Suppressor macrophage treated with lipopolysaccharide for 1 hour (primary cell): ENCODE measurements around the gene SH3PXD2B.
"Not testable (repeated sequence)": the region's sequence is repeated elsewhere in the genome, so short reads cannot be mapped to it uniquely, and the experiment has no call there.

Experiments
- DNase-seq, 3 donors: peaks; one replicate each; pipeline ENCODE4 v3.0.0-alpha.2; 2020 to 2022

SH3PXD2B gene

GRCh38 chr5:172334641-172335040, 119.7 kb downstream of the SH3PXD2B start:
- DNase-seq: no peak

DNA sequence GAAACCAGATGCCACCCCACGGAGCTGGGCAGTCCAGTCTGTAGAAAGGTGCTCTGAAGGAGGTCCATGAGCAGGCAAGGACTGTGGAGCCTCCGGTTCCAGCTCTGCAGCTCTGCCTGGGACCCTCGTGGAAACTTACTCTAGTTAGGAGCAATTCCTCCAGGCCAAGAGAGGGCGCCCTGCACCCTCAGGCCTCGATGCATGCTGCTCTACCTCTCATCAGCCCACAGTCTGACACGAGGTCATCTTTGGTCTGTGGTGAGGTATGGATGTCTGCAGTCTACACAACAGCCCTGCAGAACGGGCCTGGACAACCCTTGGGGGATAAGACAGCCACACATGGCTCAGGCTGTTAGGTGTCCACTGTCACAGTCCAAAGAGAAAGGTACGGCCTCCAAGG, 120.1 kb downstream of the SH3PXD2B start:
- DNase-seq: peak; percentile 32 to 33 (median 32)

DNA sequence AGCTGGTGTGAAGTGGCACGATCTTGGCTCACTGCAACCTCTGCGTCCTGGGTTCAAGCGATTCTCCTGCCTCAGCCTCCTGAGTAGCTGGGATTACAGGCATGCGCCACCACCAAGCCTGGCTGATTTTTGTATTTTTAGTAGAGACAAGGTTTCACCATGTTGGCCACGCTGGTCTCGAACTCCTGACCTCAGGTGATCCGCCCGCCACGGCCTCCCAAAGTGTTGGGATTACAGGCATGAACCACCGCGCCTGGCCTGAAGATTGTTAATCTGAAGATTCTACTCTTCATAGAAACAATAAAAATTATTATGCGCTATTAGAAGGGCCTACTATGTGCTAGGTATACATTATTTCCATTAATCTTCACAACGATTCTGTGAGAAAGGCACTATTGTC, 127.4 kb downstream of the SH3PXD2B start:
- DNase-seq: not testable (repeated sequence)

DNA sequence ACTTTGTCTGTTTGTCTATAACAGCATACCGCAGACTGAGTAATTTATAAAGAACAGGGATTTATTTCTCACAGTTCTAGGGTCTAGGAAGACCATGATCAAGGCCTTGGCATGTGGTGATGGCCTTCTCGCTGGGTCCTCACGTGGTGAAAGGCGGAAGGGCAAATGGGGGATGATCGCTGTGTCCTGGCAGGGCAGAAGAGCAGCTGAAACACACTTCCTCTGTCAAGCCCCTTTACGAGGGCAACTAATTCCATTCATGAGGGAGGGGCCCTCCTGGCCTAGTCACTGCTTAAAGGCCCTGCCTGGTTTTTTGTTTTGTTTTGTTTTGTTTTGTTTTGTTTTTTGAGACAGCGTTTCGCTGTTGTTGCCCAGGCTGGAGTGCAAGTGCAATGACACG, 128.9 kb downstream of the SH3PXD2B start:
- no peak for DNase-seq

- DNase-seq: peak in 1 of 3 donors; percentile 7
Observed at GRCh38 chr5:172322028-172322965, 132.0 kb downstream of the SH3PXD2B start.

DNA sequence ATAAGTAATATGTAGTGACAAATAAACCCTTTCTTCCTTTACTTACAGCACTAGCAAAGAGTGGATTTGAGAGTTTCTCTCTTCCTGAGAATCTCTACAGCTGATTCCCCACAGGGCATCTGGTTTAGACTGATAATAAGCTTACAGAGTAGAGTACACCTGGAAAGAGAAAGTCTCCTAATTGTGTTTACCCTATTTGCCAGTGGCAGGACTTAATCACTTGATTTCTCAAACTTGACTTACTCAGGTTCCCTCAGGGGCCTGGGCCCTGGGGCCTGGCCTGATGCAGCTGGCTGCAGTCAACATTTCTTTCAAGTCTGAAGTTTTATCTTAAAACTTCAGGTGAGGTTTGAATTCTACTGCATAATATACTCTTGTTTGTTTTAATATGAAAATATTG, 132.7 kb downstream of the SH3PXD2B start:
- peak in 1 of 3 donors; percentile 8 for DNase-seq

DNA sequence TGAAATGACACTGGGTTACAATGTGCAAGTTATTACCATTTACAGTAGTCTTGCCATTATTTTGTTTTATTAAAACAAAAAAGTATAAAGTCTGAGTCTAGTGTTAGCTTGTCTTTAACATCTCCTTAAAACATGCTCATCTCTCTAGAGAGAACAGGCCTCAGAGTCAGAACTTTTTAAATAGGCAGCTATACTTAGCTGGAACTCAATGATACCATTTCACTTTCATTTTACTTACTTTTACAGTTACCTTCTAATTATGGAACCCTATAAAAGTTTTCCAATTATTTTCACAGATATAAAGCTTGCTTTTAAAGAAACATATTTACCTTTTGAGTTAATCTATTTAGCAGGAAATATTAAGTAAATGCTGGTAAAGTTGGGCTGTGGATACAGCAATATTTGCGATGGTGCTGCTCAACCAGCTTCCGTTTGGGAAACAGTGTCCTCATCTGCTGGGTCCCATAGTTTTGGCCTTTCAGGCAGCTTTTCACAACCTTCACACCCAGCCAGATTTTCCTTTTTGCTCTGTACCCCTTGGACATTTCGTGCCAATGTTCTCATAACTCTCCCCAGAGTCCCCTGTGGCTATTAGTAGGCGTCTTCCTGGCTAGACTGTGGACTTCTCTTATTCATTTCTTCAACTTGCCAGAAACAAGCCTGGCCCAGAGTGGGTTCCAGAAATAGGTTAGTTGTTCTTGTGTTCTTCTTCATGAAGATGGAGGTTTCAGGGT, 134.4 kb downstream of the SH3PXD2B start:
- DNase-seq: peak in 1 of 3 donors; percentile 17

- DNase-seq: peak in 1 of 3 donors; percentile 16
Observed at GRCh38 chr5:172315587-172316493, 138.5 kb downstream of the SH3PXD2B start.

GRCh38 chr5:172313915-172314314, 140.4 kb downstream of the SH3PXD2B start:
- peak; percentile 56 to 78 (median 60) for DNase-seq

GRCh38 chr5:172312286-172312685, 142.0 kb downstream of the SH3PXD2B start:
- DNase-seq: no peak

DNA sequence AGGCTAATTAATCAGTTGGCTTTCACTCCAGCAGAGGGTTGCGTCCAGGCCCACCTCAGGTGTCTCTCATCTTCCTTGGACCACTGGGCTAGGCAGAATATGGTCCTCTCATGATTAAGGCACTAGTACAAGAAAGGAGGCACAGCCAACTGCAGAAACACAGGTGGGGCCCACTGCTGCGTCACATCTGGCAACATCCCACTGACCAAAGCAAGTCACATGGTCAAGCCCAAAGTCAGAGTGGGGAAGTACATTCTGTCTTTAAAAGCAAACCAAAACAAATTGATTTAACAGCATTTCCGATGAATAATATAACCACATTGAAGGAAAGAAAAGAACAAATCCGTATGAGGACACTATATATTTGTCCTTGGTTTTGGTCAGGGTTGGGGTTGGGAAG, 142.7 kb downstream of the SH3PXD2B start:
- peak in 1 of 3 donors; percentile 26 for DNase-seq

DNA sequence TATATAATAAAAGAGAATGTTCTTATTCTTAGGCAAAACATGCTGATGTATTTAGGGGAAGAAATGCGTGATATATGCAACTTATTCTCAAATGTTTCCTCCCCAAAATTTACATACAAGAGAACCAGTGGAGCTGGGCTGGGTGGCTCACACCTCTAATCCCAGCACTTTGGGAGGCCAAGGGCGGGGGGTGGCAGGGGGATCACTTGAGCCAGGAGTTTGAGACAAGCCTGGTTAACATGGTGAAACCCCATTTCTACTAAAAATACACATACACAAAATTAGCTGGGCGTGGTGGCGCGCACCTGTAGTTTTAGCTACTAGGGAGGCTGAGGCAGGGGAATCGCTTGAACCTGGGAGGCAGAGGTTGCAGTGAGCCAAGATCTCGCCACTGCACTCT, 143.3 kb downstream of the SH3PXD2B start:
- no peak for DNase-seq

DNA sequence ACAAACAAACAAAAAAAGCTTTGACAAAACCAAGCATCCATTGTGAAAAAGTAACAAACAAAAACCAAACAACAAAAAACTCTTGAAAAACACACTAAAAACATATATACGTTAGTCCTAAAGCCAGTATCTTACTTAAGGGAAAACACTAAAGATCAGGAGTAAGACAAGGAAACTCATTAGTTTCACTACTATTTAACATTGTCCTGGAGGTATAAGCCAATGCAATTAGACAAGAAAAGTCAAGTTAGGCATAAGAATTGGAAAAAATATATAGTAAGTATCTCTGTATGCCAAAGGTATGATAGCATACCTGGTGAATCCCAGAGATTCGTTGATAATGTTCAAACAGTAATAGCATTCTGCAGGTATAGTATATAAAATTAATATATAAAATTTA, 148.9 kb downstream of the SH3PXD2B start:
- DNase-seq: peak in 1 of 3 donors; percentile 9

- DNase-seq: peak in 2 of 3 donors; percentile 44 to 47
Observed at GRCh38 chr5:172303572-172304335, 150.6 kb downstream of the SH3PXD2B start.

DNA sequence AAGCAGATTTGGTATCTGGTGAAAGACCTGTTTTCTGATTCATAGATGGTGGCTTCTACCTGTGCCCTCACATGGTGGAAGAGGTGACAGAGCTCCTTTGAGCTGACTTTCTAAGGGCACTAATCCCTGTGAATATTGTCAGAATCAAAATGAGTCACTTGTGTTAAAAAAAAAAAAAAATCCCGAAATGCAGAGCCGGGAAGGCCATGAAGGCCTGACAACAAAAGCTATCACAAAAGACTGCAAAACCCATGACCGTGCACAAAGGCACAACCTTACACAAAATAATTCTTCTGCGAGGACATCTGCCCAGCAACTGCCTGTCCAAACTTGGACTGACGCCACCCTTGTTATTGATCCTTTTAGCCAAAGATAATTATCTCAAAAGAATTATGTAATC, 151.2 kb downstream of the SH3PXD2B start:
- DNase-seq: peak in 1 of 3 donors; percentile 18

DNA sequence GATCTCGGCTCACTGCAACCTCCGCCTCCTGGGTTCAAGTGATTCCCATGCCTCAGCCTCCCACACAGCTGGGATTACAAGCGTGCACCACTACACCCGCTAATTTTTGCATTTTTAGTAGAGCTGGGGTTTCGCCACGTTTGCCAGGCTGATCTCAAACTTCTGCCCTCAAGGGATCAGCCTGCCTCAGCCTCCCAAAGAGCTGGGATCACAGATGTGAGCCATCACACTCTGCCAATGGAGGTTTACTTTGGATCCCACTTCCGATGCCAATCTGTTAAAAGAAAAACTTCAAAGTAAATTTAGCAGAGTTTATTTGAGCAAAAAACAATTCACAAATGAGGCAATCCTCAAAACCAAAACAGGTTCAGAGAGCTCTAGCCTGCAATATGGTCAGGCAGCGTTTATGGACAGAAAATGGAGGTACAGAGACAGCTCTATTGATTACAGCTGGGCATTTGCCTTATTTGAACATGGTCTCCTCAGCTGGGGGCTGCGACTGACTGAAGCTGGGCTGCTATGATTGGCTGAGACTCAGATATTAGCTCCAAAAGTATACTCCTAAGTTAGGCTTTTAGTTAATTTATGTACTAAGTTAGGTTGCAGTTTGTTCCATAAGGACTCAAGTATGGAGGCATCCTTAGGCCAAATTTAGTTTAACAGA, 152.1 kb downstream of the SH3PXD2B start:
- DNase-seq: no peak

- DNase-seq: peak in 1 of 3 donors; percentile 11
Observed at GRCh38 chr5:172299916-172300439, 154.3 kb downstream of the SH3PXD2B start.

DNA sequence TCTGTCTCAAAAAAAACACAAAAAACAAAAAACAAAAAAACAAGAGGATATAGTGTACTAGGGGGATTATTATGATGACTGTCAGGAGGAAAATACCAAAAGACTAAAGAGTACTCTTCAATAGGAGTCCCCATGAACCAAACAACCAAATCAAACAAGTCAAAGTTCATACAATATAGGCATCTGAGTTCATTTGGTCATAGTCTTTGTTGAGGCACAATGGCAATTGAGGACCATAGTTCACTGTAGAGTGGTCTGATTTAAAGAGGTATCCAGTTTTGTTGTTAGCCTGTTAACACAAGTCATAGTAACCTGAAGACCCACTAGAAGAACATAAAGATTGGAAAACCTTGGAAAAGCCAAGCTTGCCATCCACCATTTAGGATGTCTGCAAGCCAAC, 159.5 kb downstream of the SH3PXD2B start:
- DNase-seq: no peak

DNA sequence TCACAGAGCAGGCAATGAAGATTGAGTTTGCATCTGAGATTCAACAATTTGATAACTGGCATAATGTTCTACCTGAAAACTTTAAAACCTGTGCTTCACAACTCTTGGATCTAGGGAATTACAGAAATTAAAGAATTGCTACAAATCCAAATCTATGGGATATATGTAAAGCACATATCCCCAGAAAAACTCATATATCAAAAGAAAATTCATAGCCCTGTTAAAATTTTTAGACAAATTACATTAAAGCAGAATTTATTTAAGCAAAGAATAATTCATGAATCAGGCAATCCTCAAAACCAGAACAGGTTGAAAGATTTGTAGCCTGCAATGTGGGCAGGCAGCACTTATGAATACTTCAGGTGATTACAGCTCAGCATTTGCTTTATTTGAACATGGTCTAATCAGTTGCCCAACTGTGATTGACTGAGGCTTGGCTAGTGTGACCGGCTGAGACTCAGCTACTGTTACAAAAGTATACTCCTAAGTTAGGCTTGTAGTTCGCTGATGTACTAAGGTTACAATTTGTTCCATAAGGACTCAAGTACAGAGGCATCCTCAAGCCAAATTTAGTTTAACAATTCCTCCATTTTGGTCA, 160.5 kb downstream of the SH3PXD2B start:
- DNase-seq: no peak

DNA sequence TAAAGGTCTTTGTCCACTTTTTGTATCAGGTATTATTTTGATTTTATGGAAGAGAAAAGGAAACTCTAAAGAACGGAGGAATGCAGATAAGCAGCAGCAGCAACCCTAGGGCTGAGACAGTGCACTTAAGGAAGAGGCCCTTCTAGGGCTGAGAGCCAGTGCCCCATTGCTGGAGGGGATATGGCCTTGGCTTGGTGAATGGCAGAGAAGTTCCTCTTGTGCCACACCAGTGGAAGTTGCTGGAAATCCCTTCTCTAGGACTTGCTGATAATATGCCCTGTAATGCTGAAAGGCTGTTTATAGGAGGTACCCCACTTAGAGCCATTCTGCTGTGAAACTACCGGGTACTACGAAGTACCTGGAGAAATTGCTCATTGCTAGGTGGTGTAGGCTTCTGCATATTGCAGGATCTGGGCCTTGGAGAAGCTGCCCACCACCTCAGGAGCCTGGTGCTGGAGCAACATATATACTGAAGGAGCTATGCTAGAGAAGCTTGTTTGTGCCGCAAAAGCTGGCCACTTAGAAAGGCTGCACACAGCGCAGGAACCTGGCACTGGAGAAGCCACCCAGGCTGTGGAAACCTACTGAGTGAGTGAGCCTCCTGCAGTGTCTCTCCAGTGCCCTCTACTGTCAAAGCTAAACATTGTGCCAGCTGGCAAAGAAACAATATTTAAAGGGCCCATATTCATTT, 161.1 kb downstream of the SH3PXD2B start:
- DNase-seq: peak; percentile 82 to 87 (median 83)
